Measurements from ENCODE around the gene ITGAE. TPM values are rescaled to one million over a fixed set of nuclear protein-coding genes. Genes with fewer than 3 reads are reported as not detected.
"Not testable (repeated sequence)": the region's sequence is repeated elsewhere in the genome, so short reads cannot be mapped to it uniquely, and the experiment has no call there.

The ITGAE gene
- total RNA-seq, 1 donor: 37.1 TPM

- no peak overlapping the region for H3K4me3 ChIP-seq (ENCODE audit: low read depth, low read length)
- DNase-seq (ENCODE audit: low read depth): no peak
- TF ChIP-seq CTCF (IDR thresholded peaks at IDR 0.05; ENCODE audit: insufficient read depth, low read depth, low read length): no peak
Observed at GRCh38 chr17:3704931-3705717, 95.9 kb downstream of the ITGAE start.

- not testable (repeated sequence) for H3K4me3 ChIP-seq (ENCODE audit: low read depth, low read length); DNase-seq (ENCODE audit: low read depth)
Observed at GRCh38 chr17:3702041-3702539, 98.9 kb downstream of the ITGAE start.

- DNase-seq (ENCODE audit: low read depth): no peak
- no peak for TF ChIP-seq CTCF (IDR thresholded peaks at IDR 0.05; ENCODE audit: insufficient read depth, low read depth, low read length)
- no peak overlapping the region for H3K4me3 ChIP-seq (ENCODE audit: low read depth, low read length)
Observed at GRCh38 chr17:3699951-3700350, 101.0 kb downstream of the ITGAE start.

- no peak for DNase-seq (ENCODE audit: low read depth)
Observed at GRCh38 chr17:3698139-3698538, 102.8 kb downstream of the ITGAE start.

GRCh38 chr17:3697103-3697476 is 103.9 kb downstream of the ITGAE start:
- DNase-seq (ENCODE audit: low read depth): no peak
- no peak overlapping the region for H3K4me3 ChIP-seq (ENCODE audit: low read depth, low read length)
- no peak for TF ChIP-seq CTCF (IDR thresholded peaks at IDR 0.05; ENCODE audit: insufficient read depth, low read depth, low read length)

More at GRCh38 chr17:3698139-3698538, 102.8 kb downstream of the ITGAE start:
- no peak for TF ChIP-seq CTCF (IDR thresholded peaks at IDR 0.05; ENCODE audit: insufficient read depth, low read depth, low read length)
- no peak overlapping the region for H3K4me3 ChIP-seq (ENCODE audit: low read depth, low read length)

- peak within 1 kb of the TSS; percentile 58 for H3K4me3 ChIP-seq (ENCODE audit: low read depth, low read length)
- peak; percentile 16 for DNase-seq (ENCODE audit: low read depth)
- TF ChIP-seq CTCF (IDR thresholded peaks at IDR 0.05; ENCODE audit: insufficient read depth, low read depth, low read length): no peak
Observed at GRCh38 chr17:3695723-3696411, 105.1 kb downstream of the ITGAE start, which contains the start of gene P2RX5. Gene P2RX5 (minus strand): TSS chr17:3696155. CDS start chr17:3696005, 150 bp downstream.

- H3K4me3 ChIP-seq (ENCODE audit: low read depth, low read length): peak overlapping the region; percentile 58
- TF ChIP-seq CTCF (IDR thresholded peaks at IDR 0.05; ENCODE audit: insufficient read depth, low read depth, low read length): no peak
- no peak for DNase-seq (ENCODE audit: low read depth)
Observed at GRCh38 chr17:3695129-3695722, 105.8 kb downstream of the ITGAE start.
